GM23248 (cell line): Measurements from ENCODE around the gene DOP1A.

ENCODE experiments used
- EZH2 ChIP-seq: fragments of 200-600 bp; sonication (generic); IDR thresholded peaks from 2 replicates; pipeline ENCODE4 v1.6.1; 2018; ENCODE audit warnings: antibody characterized with exemption, mild to moderate bottlenecking; ENCODE audit not compliant: insufficient read depth, poor library complexity, severe bottlenecking
- EZH2phosphoT487 ChIP-seq: fragments of 200-600 bp; sonication (generic); IDR thresholded peaks from 2 replicates; pipeline ENCODE4 v1.6.1; 2018; ENCODE audit warnings: antibody characterized with exemption, moderate library complexity, mild to moderate bottlenecking, low read depth; ENCODE audit not compliant: insufficient read depth

GRCh38 chr6:83126807-83127206 is 59.3 kb downstream of the DOP1A start:
- TF ChIP-seq EZH2 (no peak), EZH2phosphoT487 (no peak)
